Lung (tissue), 12 donors: Measurements from ENCODE around the gene GAS6. TPM values are rescaled to one million over a fixed set of nuclear protein-coding genes. Genes with fewer than 3 reads are reported as not detected.

Experiments
- ATAC-seq: fragments of 200-7000 bp; cut with Tn5 transposase; one replicate; pipeline ENCODE4 v1.9.1; 2020; ENCODE audit warnings: moderate number of reproducible peaks; ENCODE audit not compliant: insufficient read depth, low FRiP score
- DNase-seq, 3 donors: peaks; one replicate each; pipeline ENCODE4 v3.0.0-alpha.2; 2013 to 2017
- H3K27ac ChIP-seq, 2 donors: one replicate each; pipeline ENCODE4 v1.5.1; 2013; ENCODE audit warnings: mild to moderate bottlenecking in 2 of 2, moderate library complexity in 2 of 2, control low read depth in 1 of 2, inconsistent platforms in 1 of 2, low read depth in 1 of 2, low read length in 1 of 2
- H3K27me3 ChIP-seq, 3 donors: one replicate each; pipeline ENCODE4 v1.5.1; 2013; ENCODE audit warnings: low read length in 2 of 3; ENCODE audit not compliant: control insufficient read depth in 3 of 3, insufficient read depth in 3 of 3
- H3K36me3 ChIP-seq, 4 donors: one replicate each; pipeline ENCODE4 v1.5.1; 2013; ENCODE audit warnings: low read length in 4 of 4, mild to moderate bottlenecking in 1 of 4, moderate library complexity in 1 of 4; ENCODE audit not compliant: control insufficient read depth in 4 of 4, insufficient read depth in 4 of 4
- H3K4me1 ChIP-seq, 5 donors: one replicate each; pipeline ENCODE4 v1.5.1; 2013; ENCODE audit warnings: low read length in 5 of 5, mild to moderate bottlenecking in 2 of 5, moderate library complexity in 1 of 5; ENCODE audit not compliant: control insufficient read depth in 5 of 5, insufficient read depth in 5 of 5
- H3K4me3 ChIP-seq: one replicate; pipeline ENCODE4 v1.5.1; 2013; ENCODE audit warnings: mild to moderate bottlenecking, control low read depth, moderate library complexity
- H3K9ac ChIP-seq, 2 donors: one replicate each; pipeline ENCODE4 v1.5.1; 2013; ENCODE audit warnings: low read length in 2 of 2, control low read depth in 1 of 2; ENCODE audit not compliant: insufficient read depth in 1 of 2
- H3K9me3 ChIP-seq, 4 donors: one replicate each; pipeline ENCODE4 v1.5.1; 2013; ENCODE audit warnings: low read length in 3 of 4, mild to moderate bottlenecking in 1 of 4, moderate library complexity in 1 of 4; ENCODE audit not compliant: control insufficient read depth in 4 of 4, insufficient read depth in 3 of 4
- CTCF ChIP-seq: IDR thresholded peaks from 2 replicates; pipeline ENCODE4 v1.5.1; 2012; ENCODE audit warnings: mild to moderate bottlenecking; ENCODE audit errors: control extremely low read depth, extremely low read depth
- WGBS, 2 donors: extraction: QIAGEN DNeasy Blood & Tissue Kit; methylation state at CpG; one replicate each; pipeline ENCODE4 v1.1.7; 2013; 5-methylcytosine and 5-hydroxymethylcytosine counted together
- polyA plus RNA-seq, 2 donors: library from polyadenylated mRNA; stranded (reverse); fragments of 200-250 nt; gene quantifications; one replicate each; pipeline ENCODE4 v1.2.1, GENCODE V29; 2013
- total RNA-seq, 2 donors: library from RNA; depleted of rRNA in 1 of 2; stranded (reverse); fragments of >200 nt in 1 of 2; gene quantifications; one replicate each; pipeline ENCODE4 v1.2.1, GENCODE V29; 2014 to 2021
- donor health status: control.
- donor health status: control.
- donor health status: Bipolar disorder and iron deficiency.
- donor health status: healthy.
- donor health status: DM: yes; HTN: yes; CAD: no.

GAS6 gene
- total and polyA plus RNA-seq, 4 donors, result 61.8 to 107 (median 76.1) TPM

- H3K4me3 ChIP-seq, result no peak overlapping the region
- H3K27me3 ChIP-seq, result no peaks in the 10 kb centered on the region
- H3K36me3 ChIP-seq, result no peaks in the 10 kb centered on the region
- no peak overlapping the region for H3K27ac ChIP-seq
- peaks cover 0 to 2% (median 0%) of the 10 kb centered on the region in 5 donors for H3K4me1 ChIP-seq
- H3K9me3 ChIP-seq, result peaks cover 0 to 2% (median 0%) of the 10 kb centered on the region in 4 donors
- DNase-seq (no peak), ATAC-seq (no peak)
- TF ChIP-seq CTCF, result no peak
- H3K9ac ChIP-seq, result no peak overlapping the region
- 87 to 92% methylated on average over 4 of the region's 4 CpGs for WGBS, 2 donors
Measured at GRCh38 chr13:113889467-113889866, 25.6 kb upstream of the GAS6 start.

- DNase-seq, result no peak
- ATAC-seq, result no peak
- no peaks in the 10 kb centered on the region for H3K27me3 ChIP-seq
- H3K4me3 ChIP-seq, result no peak overlapping the region
- no peak overlapping the region for H3K27ac ChIP-seq
- H3K9me3 ChIP-seq, result peaks cover 0 to 2% (median 0%) of the 10 kb centered on the region in 4 donors
- no peak for TF ChIP-seq CTCF
- peaks cover 0 to 2% (median 0%) of the 10 kb centered on the region in 5 donors for H3K4me1 ChIP-seq
- H3K36me3 ChIP-seq, result no peaks in the 10 kb centered on the region
- no peak overlapping the region for H3K9ac ChIP-seq
- WGBS, 2 donors, result 94 to 96% methylated on average over 4 of the region's 4 CpGs
Measured at GRCh38 chr13:113888701-113889330, 24.9 kb upstream of the GAS6 start.

GRCh38 chr13:113887700-113888201 is 23.9 kb upstream of the GAS6 start:
- Histone ChIP-seq H3K9me3 (peaks cover 0 to 2% (median 0%) of the 10 kb centered on the region in 4 donors), H3K4me1 (peaks cover 0 to 8% (median 0%) of the 10 kb centered on the region in 5 donors), H3K27me3 (no peaks in the 10 kb centered on the region), H3K27ac (no peak overlapping the region), H3K36me3 (no peaks in the 10 kb centered on the region), H3K9ac (no peak overlapping the region), H3K4me3 (no peak overlapping the region)
- TF ChIP-seq CTCF, result no peak
- peak in 1 of 3 donors; percentile 29 for DNase-seq
- WGBS, 2 donors, result 76 to 97% methylated on average over 1 of the region's 1 CpG
- no peak for ATAC-seq
